ENCODE data around the gene ORAI3.
A peak's percentile ranks its signal among the peaks of the same experiment; 100 is the strongest.

Gene ORAI3

DNA sequence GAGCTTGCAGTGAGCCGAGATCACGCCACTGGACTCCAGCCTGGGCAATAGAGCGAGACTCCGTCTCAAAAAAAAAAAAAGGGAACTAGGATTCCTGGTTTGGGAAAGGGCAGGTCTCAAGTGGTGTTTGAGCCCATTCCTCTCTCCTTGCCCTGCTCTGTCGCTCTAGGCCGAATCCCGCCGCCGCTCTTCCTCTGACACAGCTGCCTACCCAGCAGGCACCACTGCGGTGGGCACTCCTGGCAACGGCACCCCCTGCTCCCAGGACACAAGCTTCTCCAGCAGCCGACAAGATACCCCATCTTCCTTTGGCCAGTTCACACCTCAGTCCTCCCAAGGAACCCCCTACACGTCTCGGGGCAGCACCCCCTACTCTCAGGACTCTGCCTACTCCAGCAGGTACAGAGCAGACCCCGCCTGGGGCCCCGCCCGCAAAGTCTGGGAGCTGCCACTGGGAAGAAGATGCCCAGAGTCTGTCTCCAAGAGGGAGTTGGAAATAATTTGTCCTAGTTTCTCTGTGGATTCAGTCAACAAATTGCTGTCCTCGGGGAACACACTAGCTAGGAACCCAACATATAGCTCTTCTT is 15.2 kb downstream of the ORAI3 start:
- peaks cover 16% of the 10 kb centered on the region for H3K4me1 Mint-ChIP-seq
- no peaks in the 10 kb centered on the region for H3K9me3 Mint-ChIP-seq
- peaks cover 42% of the 10 kb centered on the region for H3K36me3 Mint-ChIP-seq
- no peak overlapping the region for H3K27ac Mint-ChIP-seq
- H3K27me3 Mint-ChIP-seq, result no peaks in the 10 kb centered on the region
- no peak for ATAC-seq (ENCODE audit: low read depth)
- DNase-seq (ENCODE audit: low spot score in 2 of 2), result no peak
- no peak overlapping the region for H3K4me3 Mint-ChIP-seq

- Mint-ChIP-seq H3K36me3 (peaks cover 47% of the 10 kb centered on the region), H3K27me3 (no peaks in the 10 kb centered on the region), H3K9me3 (no peaks in the 10 kb centered on the region), H3K4me1 (peaks cover 14% of the 10 kb centered on the region), H3K4me3 (no peak overlapping the region), H3K27ac (no peak overlapping the region)
- ATAC-seq (ENCODE audit: low read depth), result no peak
- DNase-seq (ENCODE audit: low spot score in 2 of 2), result no peak
Observed at GRCh38 chr16:30964574-30965226, 15.8 kb downstream of the ORAI3 start.

GRCh38 chr16:30965436-30965835 is 16.6 kb downstream of the ORAI3 start:
- peaks cover 6% of the 10 kb centered on the region for H3K4me1 Mint-ChIP-seq
- H3K4me3 Mint-ChIP-seq, result no peak overlapping the region
- H3K36me3 Mint-ChIP-seq, result peaks cover 43% of the 10 kb centered on the region
- H3K9me3 Mint-ChIP-seq, result no peaks in the 10 kb centered on the region
- ATAC-seq (ENCODE audit: low read depth) (no peak), DNase-seq (ENCODE audit: low spot score in 2 of 2) (no peak)
- no peaks in the 10 kb centered on the region for H3K27me3 Mint-ChIP-seq
- no peak overlapping the region for H3K27ac Mint-ChIP-seq

DNA sequence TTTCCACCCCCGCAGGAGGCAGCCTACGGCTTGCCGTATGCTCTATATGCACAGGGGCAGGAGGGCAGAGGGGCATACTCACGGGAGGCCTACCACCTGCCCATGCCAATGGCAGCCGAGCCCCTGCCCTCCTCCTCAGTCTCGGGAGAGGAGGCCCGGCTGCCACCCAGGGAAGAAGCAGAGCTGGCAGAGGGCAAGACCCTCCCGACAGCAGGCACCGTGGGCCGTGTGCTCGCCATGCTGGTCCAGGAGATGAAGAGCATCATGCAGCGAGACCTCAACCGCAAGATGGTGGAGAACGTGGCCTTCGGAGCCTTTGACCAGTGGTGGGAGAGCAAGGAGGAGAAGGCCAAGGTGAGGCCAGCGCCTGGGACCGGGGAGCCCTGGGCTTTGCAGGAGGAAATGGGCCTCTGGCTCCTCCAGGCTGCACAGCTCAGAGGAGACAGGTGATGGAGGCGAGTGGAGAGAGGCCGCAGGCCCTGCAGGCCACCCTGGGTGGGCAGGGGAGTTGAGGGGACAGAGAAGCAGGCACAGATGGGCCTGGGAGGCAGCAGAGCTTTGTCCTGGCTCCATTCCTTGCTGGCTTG is 17.3 kb downstream of the ORAI3 start:
- Mint-ChIP-seq H3K4me3 (no peak overlapping the region), H3K9me3 (no peaks in the 10 kb centered on the region), H3K27me3 (no peaks in the 10 kb centered on the region), H3K36me3 (peaks cover 49% of the 10 kb centered on the region), H3K27ac (no peak overlapping the region), H3K4me1 (peaks cover 5% of the 10 kb centered on the region)
- ATAC-seq (ENCODE audit: low read depth) (no peak), DNase-seq (ENCODE audit: low spot score in 2 of 2) (no peak)

GRCh38 chr16:30967795-30968194 is 18.9 kb downstream of the ORAI3 start:
- DNase-seq (ENCODE audit: low spot score in 2 of 2), result no peak
- no peak for ATAC-seq (ENCODE audit: low read depth)
- Mint-ChIP-seq H3K4me3 (no peak overlapping the region), H3K27me3 (no peaks in the 10 kb centered on the region), H3K27ac (no peak overlapping the region), H3K4me1 (peaks cover 5% of the 10 kb centered on the region), H3K9me3 (no peaks in the 10 kb centered on the region), H3K36me3 (peaks cover 56% of the 10 kb centered on the region)

GRCh38 chr16:30969246-30969842 is 20.5 kb downstream of the ORAI3 start:
- Mint-ChIP-seq H3K27me3 (no peaks in the 10 kb centered on the region), H3K9me3 (no peaks in the 10 kb centered on the region), H3K4me3 (no peak overlapping the region), H3K27ac (no peak overlapping the region), H3K36me3 (peaks cover 60% of the 10 kb centered on the region), H3K4me1 (peaks cover 6% of the 10 kb centered on the region)
- DNase-seq (ENCODE audit: low spot score in 2 of 2), result no peak
- ATAC-seq (ENCODE audit: low read depth), result no peak

GRCh38 chr16:30971298-30971697 is 22.4 kb downstream of the ORAI3 start:
- DNase-seq (ENCODE audit: low spot score in 2 of 2) (no peak), ATAC-seq (ENCODE audit: low read depth) (no peak)
- H3K4me1 Mint-ChIP-seq, result peaks cover 5% of the 10 kb centered on the region
- no peaks in the 10 kb centered on the region for H3K9me3 Mint-ChIP-seq
- peaks cover 59% of the 10 kb centered on the region for H3K36me3 Mint-ChIP-seq
- peak overlapping the region; percentile 25 for H3K27ac Mint-ChIP-seq
- no peak overlapping the region for H3K4me3 Mint-ChIP-seq
- no peaks in the 10 kb centered on the region for H3K27me3 Mint-ChIP-seq

GRCh38 chr16:30972872-30973271 is 24.0 kb downstream of the ORAI3 start:
- H3K36me3 Mint-ChIP-seq, result peaks cover 58% of the 10 kb centered on the region
- ATAC-seq (ENCODE audit: low read depth), result no peak
- no peaks in the 10 kb centered on the region for H3K27me3 Mint-ChIP-seq
- H3K4me1 Mint-ChIP-seq, result peaks cover 8% of the 10 kb centered on the region
- no peak overlapping the region for H3K27ac Mint-ChIP-seq
- DNase-seq (ENCODE audit: low spot score in 2 of 2), result no peak
- H3K9me3 Mint-ChIP-seq, result no peaks in the 10 kb centered on the region
- H3K4me3 Mint-ChIP-seq, result no peak overlapping the region

GRCh38 chr16:30974348-30974747 is 25.5 kb downstream of the ORAI3 start:
- no peaks in the 10 kb centered on the region for H3K9me3 Mint-ChIP-seq
- H3K4me3 Mint-ChIP-seq, result no peak overlapping the region
- H3K4me1 Mint-ChIP-seq, result peaks cover 8% of the 10 kb centered on the region
- H3K27me3 Mint-ChIP-seq, result no peaks in the 10 kb centered on the region
- ATAC-seq (ENCODE audit: low read depth) (no peak), DNase-seq (ENCODE audit: low spot score in 2 of 2) (no peak)
- peaks cover 56% of the 10 kb centered on the region for H3K36me3 Mint-ChIP-seq
- peak overlapping the region; percentile 21 for H3K27ac Mint-ChIP-seq

DNA sequence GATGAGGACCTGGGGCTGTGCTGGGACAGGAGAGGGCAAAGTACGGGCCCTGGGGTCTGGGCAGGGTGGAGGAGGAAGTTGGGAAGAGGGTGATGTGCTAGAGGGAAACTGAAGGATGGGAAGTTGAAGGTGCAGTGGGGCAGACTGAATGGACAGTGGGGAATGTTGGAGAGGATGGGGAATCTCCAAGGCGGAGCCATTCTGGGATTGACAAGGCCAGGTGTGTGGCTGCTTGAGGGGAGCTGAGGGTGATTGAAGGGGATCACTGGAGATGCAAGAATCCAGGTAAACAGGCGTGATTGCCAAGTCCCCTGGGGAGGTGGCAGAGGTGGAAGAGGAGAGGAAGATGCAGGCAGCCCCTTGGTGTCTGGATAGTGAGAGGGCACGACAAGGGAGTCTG is 27.6 kb downstream of the ORAI3 start:
- peaks cover 48% of the 10 kb centered on the region for H3K36me3 Mint-ChIP-seq

DNA sequence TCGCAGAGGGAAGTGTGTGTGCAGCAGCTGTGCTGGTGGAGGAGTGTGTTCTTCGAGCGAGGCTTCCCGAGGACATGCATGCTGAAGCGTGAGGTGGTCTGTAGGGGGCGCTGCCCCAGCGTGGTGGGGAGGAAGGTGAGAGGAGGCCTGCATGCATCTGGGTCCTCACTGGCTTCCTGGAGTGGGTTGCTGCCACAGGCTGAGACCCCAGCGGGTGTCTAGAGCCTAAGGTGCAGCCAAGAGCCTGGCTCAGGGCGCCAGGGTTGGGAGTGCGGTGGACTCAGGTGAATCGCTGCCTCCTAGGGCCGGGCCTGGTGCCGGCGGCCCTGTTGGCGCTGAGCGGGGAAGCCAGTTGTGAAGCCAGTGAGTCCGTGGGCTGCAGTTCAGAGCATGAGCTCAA is 28.6 kb downstream of the ORAI3 start:
- ATAC-seq (ENCODE audit: low read depth) (peak; percentile 19), DNase-seq (ENCODE audit: low spot score in 2 of 2) (no peak)
- Mint-ChIP-seq H3K4me1 (peaks cover 9% of the 10 kb centered on the region), H3K4me3 (no peak overlapping the region), H3K27me3 (no peaks in the 10 kb centered on the region), H3K27ac (peak overlapping the region; percentile 46), H3K36me3 (peaks cover 47% of the 10 kb centered on the region), H3K9me3 (no peaks in the 10 kb centered on the region)

More for the DNA sequence above, 27.6 kb downstream of the ORAI3 start:
- Mint-ChIP-seq H3K9me3 (no peaks in the 10 kb centered on the region), H3K27me3 (no peaks in the 10 kb centered on the region), H3K27ac (peak overlapping the region; percentile 40), H3K4me1 (peaks cover 8% of the 10 kb centered on the region), H3K4me3 (no peak overlapping the region)
- DNase-seq (ENCODE audit: low spot score in 2 of 2), result no peak
- ATAC-seq (ENCODE audit: low read depth), result no peak

- Mint-ChIP-seq H3K27me3 (no peaks in the 10 kb centered on the region), H3K9me3 (no peaks in the 10 kb centered on the region), H3K36me3 (peaks cover 39% of the 10 kb centered on the region), H3K4me1 (peaks cover 9% of the 10 kb centered on the region), H3K27ac (no peak overlapping the region), H3K4me3 (no peak overlapping the region)
- ATAC-seq (ENCODE audit: low read depth), result no peak
- no peak for DNase-seq (ENCODE audit: low spot score in 2 of 2)
Observed at GRCh38 chr16:30979170-30980022, 30.5 kb downstream of the ORAI3 start.

DNA sequence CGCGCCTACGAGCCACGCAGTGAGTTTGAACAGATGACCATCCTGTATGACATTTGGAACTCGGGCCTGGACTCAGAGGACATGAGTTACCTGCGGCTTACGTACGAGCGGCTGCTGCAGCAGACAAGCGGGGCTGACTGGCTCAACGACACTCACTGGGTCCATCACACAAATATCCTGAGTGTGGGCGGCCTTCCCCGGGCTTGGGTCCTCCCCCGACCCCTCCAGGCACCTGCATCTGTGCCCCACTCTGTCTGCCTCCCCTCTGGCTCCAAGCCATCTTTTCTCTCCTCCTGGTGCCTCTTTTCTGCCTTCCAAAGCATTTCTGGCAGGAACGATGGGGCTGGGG is 31.1 kb downstream of the ORAI3 start:
- Mint-ChIP-seq H3K4me1 (peaks cover 10% of the 10 kb centered on the region), H3K4me3 (no peak overlapping the region), H3K36me3 (peaks cover 38% of the 10 kb centered on the region), H3K9me3 (no peaks in the 10 kb centered on the region), H3K27me3 (no peaks in the 10 kb centered on the region), H3K27ac (peak overlapping the region; percentile 39)
- DNase-seq (ENCODE audit: low spot score in 2 of 2), result no peak
- ATAC-seq (ENCODE audit: low read depth), result no peak

DNA sequence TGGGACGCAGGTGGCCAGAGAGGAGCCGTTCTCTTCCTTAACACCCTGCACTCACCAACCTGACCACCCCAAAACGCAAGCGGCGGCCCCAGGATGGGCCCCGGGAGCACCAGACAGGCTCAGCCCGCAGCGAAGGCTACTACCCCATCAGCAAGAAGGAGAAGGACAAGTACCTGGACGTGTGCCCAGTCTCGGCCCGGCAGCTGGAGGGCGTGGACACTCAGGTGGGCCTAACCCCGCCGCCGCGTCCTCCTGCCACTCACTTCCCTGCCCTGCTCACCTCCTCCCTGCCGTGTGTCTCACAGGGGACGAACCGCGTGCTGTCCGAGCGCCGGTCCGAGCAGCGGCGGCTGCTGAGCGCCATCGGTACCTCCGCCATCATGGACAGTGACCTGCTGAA is 31.6 kb downstream of the ORAI3 start:
- no peak for ATAC-seq (ENCODE audit: low read depth)
- H3K36me3 Mint-ChIP-seq, result peaks cover 38% of the 10 kb centered on the region
- DNase-seq (ENCODE audit: low spot score in 2 of 2), result no peak
- no peaks in the 10 kb centered on the region for H3K9me3 Mint-ChIP-seq
- peak overlapping the region; percentile 39 for H3K27ac Mint-ChIP-seq
- H3K4me3 Mint-ChIP-seq, result no peak overlapping the region
- H3K4me1 Mint-ChIP-seq, result peaks cover 13% of the 10 kb centered on the region
- no peaks in the 10 kb centered on the region for H3K27me3 Mint-ChIP-seq
